Aorta (tissue), 5 donors: Measurements from ENCODE around the gene PLEKHG4. TPM values are rescaled to one million over a fixed set of nuclear protein-coding genes. Genes with fewer than 3 reads are reported as not detected.
A peak's percentile ranks its signal among the peaks of the same experiment; 100 is the strongest.

ENCODE experiments used
- ATAC-seq: fragments of 200-7000 bp; cut with Tn5 transposase; one replicate; pipeline ENCODE4 v1.9.1; 2022; ENCODE audit warnings: moderate library complexity; ENCODE audit not compliant: low FRiP score
- DNase-seq, 2 donors: peaks; one replicate each; pipeline ENCODE4 v3.0.0-alpha.2; 2020
- H3K27ac ChIP-seq, 2 donors: one replicate each; pipeline ENCODE4 v1.5.1; 2013; ENCODE audit warnings: low read length in 2 of 2, mild to moderate bottlenecking in 2 of 2, moderate library complexity in 2 of 2, control low read depth in 1 of 2, inconsistent platforms in 1 of 2, low read depth in 1 of 2
- H3K27me3 ChIP-seq, 2 donors: one replicate each; pipeline ENCODE4 v1.6.1; 2013; ENCODE audit warnings: control low read depth in 1 of 2, low read length in 1 of 2, mild to moderate bottlenecking in 1 of 2, moderate library complexity in 1 of 2; ENCODE audit not compliant: insufficient read depth in 2 of 2, control insufficient read depth in 1 of 2
- H3K36me3 ChIP-seq, 2 donors: one replicate each; pipeline ENCODE4 v1.6.1; 2013; ENCODE audit warnings: control low read depth in 1 of 2, low read length in 1 of 2, mild to moderate bottlenecking in 1 of 2; ENCODE audit not compliant: insufficient read depth in 2 of 2, control insufficient read depth in 1 of 2
- H3K4me1 ChIP-seq, 2 donors: one replicate each; pipeline ENCODE4 v1.6.1; 2013; ENCODE audit warnings: low read length in 2 of 2, control low read depth in 1 of 2, mild to moderate bottlenecking in 1 of 2, moderate library complexity in 1 of 2; ENCODE audit not compliant: insufficient read depth in 2 of 2, control insufficient read depth in 1 of 2
- H3K4me3 ChIP-seq, 2 donors: one replicate each; pipeline ENCODE4 v1.5.1; 2013; ENCODE audit warnings: low read length in 2 of 2, control low read depth in 1 of 2, mild to moderate bottlenecking in 1 of 2
- H3K9me3 ChIP-seq: one replicate; pipeline ENCODE4 v1.6.1; 2013; ENCODE audit warnings: mild to moderate bottlenecking, low read length; ENCODE audit not compliant: control insufficient read depth
- WGBS, 2 donors: extraction: QIAGEN DNeasy Blood & Tissue Kit; methylation state at CpG; one replicate each; pipeline ENCODE4 v1.1.7; 2013; 5-methylcytosine and 5-hydroxymethylcytosine counted together
- intact Hi-C, 2 donors: fragments of 100-400 bp; cut with DNase I; formaldehyde crosslinking; loops; one replicate each; pipeline versions ENCODE4 v1.14.2 to v1.15.0; 2022
- polyA plus RNA-seq, 2 donors: library from polyadenylated mRNA; stranded (reverse); fragments of 200-250 nt; gene quantifications; one replicate each; pipeline ENCODE4 v1.2.3, GENCODE V29; 2013
- total RNA-seq, 2 donors: library from RNA; stranded (reverse); fragmentation: NEBNext Ultra II Directional; extraction: Animal tissue kit (Norgen Biotek cat#: 25700); gene quantifications; one replicate each; pipeline ENCODE4 v1.2.1, GENCODE V29; 2021
- donor health status: healthy with polysubstance abuse.
- donor health status: Bipolar disorder and iron deficiency.
- donor health status: DM: no; HTN: no; CAD: no.
- donor health status: DM: no; HTN: no; CAD: no.
- donor health status: DM: yes; HTN: yes; CAD: no.

Gene PLEKHG4
- total and polyA plus RNA-seq, 4 donors: 2.1 to 16.7 (median 4.7) TPM

DNA sequence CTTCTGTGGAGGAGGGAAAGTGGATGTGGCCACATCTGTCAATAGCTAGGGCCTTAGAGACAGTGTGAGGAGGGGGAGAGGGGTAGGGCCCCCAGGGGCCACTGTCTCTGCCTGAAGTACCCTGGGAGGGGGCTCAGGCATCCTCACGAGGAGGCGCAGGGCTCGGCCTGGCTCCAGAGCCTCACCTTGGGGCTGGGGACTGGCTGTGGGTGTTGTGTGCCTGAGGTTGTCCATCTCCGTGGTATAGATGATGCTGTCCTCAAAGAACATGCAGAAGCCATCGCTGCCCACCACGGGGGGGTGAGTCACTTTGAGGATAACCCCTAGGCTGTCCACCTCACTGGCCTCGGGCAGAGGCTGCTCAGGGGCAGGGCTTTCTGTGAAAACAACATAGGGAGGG lies 12.1 kb downstream of the PLEKHG4 start:
- Histone ChIP-seq H3K4me1 (no peaks in the 10 kb centered on the region), H3K27ac (no peak overlapping the region), H3K36me3 (no peaks in the 10 kb centered on the region), H3K27me3 (no peaks in the 10 kb centered on the region), H3K4me3 (no peak overlapping the region), H3K9me3 (no peaks in the 10 kb centered on the region)
- DNase-seq: no peak
- WGBS, 2 donors: 84 to 87% methylated on average over 7 of the region's 7 CpGs
- no peak for ATAC-seq
- intact Hi-C loops: no loop called here

DNA sequence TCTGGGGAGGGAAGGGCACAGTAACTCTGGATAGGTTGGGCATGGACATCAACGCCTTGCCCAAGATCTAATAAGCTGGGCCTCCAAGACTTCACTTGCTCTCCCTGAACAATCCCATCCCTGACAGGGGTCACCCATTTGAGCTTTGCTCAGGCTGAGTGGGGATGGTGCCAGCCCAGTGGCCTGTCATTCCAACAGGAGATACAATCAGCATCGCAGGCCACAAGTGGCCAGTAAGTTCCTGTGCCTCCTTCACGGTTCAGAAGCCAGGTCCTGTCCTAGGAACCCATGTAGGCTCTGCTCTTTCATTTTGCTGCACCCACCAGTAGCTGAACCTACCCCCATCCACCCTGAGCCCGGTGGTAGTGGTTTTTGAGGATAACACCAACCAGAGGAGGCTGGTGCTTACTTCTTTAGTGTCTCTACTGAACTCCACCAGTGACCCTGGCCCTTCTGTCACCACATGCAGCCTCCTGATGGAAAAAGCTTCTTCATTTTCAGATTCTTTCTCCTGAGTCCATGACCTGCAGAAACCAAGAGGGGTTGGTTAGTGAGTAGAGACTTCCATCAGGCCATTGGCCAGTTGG lies 14.9 kb downstream of the PLEKHG4 start:
- intact Hi-C loops: no loop called here
- no peaks in the 10 kb centered on the region for H3K36me3 ChIP-seq
- H3K27me3 ChIP-seq: no peaks in the 10 kb centered on the region
- H3K9me3 ChIP-seq: no peaks in the 10 kb centered on the region
- peak in 1 of 2 donors; percentile 33 for DNase-seq
- 89 to 93% methylated on average over 4 of the region's 4 CpGs for WGBS, 2 donors
- H3K4me1 ChIP-seq: no peaks in the 10 kb centered on the region
- ATAC-seq: no peak
- H3K27ac ChIP-seq: no peak overlapping the region
- no peak overlapping the region for H3K4me3 ChIP-seq

GRCh38 chr16:67294938-67295361 lies 15.6 kb downstream of the PLEKHG4 start:
- intact Hi-C loops: no loop called here
- WGBS, 2 donors: 68% methylated on average over 7 of the region's 7 CpGs
- Histone ChIP-seq H3K27ac (no peak overlapping the region), H3K27me3 (no peaks in the 10 kb centered on the region), H3K36me3 (no peaks in the 10 kb centered on the region), H3K9me3 (no peaks in the 10 kb centered on the region), H3K4me3 (no peak overlapping the region), H3K4me1 (no peaks in the 10 kb centered on the region)
- ATAC-seq (no peak), DNase-seq (peak; percentile 16 to 36)

DNA sequence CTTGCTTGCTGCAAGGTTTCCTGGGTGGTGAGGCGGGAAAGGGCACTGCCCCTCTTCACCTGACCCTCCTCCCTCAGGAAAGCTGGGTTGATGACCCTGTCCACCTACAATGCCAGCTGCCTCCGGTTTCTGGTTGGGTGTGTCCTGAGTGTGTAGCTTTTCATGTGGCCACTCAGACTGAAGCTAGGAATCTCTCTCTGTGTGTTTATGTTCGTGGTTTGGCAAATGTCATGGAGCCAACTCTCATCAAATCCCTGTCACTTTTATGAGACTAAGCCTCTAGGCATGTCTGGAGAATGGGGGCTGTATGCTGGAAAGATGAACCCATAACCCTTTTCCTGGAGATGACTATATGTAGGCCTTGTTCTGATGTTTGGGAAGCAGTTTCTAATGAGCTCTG lies 17.1 kb downstream of the PLEKHG4 start:
- DNase-seq (peak in 1 of 2 donors; percentile 6), ATAC-seq (no peak)
- intact Hi-C loops: no loop called here
- no peaks in the 10 kb centered on the region for H3K36me3 ChIP-seq
- 59 to 66% methylated on average over 3 of the region's 3 CpGs for WGBS, 2 donors
- no peaks in the 10 kb centered on the region for H3K4me1 ChIP-seq
- no peak overlapping the region for H3K4me3 ChIP-seq
- H3K9me3 ChIP-seq: no peaks in the 10 kb centered on the region
- no peaks in the 10 kb centered on the region for H3K27me3 ChIP-seq
- no peak overlapping the region for H3K27ac ChIP-seq

DNA sequence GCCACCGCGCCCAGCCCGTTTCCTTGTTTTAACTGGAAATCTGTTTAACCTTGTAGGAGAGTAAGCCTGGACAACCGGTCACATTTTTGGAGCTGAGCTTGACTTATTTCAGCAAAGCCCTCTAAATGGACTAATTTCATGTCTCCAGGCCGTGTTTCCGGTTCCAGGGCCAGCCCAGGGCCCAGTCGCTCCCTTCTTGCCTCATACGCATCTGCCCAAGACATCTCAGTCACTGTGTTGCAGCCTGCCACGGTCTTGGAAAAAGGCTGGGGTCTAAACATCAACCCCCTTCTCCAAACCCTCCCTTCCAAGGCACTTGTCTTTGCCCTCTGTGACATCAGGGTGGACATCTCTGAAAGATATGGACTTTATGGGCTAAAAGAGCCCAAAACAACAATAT lies 18.9 kb downstream of the PLEKHG4 start:
- ATAC-seq: no peak
- Histone ChIP-seq H3K27me3 (no peaks in the 10 kb centered on the region), H3K9me3 (no peaks in the 10 kb centered on the region), H3K4me1 (no peaks in the 10 kb centered on the region), H3K36me3 (no peaks in the 10 kb centered on the region), H3K4me3 (no peak overlapping the region), H3K27ac (no peak overlapping the region)
- intact Hi-C loops: no loop called here
- no peak for DNase-seq
- WGBS, 2 donors: 93 to 96% methylated on average over 9 of the region's 9 CpGs

DNA sequence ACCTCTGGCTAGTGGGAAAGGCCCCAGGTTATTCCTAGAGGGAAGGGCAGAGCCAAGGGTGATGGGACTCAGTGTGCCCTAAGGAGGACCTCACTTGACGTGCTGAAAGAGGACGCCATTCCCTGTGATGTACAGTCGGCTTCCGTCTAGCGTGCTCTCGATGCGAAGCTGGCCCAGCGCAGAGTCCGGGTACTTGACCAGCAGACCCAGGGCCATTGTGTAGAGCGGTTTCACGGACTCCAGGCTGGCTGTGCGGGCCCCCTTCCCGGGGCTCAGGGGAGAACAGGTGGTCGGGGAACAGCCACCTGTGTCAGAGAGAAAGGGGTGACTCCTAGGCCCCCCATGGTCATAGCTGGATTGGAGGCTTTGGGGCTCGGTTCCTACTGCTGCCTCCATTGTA lies 19.9 kb downstream of the PLEKHG4 start:
- H3K36me3 ChIP-seq: no peaks in the 10 kb centered on the region
- no peak overlapping the region for H3K27ac ChIP-seq
- no peaks in the 10 kb centered on the region for H3K4me1 ChIP-seq
- intact Hi-C loops: no loop called here
- DNase-seq (no peak), ATAC-seq (no peak)
- no peaks in the 10 kb centered on the region for H3K27me3 ChIP-seq
- H3K9me3 ChIP-seq: no peaks in the 10 kb centered on the region
- H3K4me3 ChIP-seq: no peak overlapping the region
- 95 to 97% methylated on average over 15 of the region's 15 CpGs for WGBS, 2 donors

DNA sequence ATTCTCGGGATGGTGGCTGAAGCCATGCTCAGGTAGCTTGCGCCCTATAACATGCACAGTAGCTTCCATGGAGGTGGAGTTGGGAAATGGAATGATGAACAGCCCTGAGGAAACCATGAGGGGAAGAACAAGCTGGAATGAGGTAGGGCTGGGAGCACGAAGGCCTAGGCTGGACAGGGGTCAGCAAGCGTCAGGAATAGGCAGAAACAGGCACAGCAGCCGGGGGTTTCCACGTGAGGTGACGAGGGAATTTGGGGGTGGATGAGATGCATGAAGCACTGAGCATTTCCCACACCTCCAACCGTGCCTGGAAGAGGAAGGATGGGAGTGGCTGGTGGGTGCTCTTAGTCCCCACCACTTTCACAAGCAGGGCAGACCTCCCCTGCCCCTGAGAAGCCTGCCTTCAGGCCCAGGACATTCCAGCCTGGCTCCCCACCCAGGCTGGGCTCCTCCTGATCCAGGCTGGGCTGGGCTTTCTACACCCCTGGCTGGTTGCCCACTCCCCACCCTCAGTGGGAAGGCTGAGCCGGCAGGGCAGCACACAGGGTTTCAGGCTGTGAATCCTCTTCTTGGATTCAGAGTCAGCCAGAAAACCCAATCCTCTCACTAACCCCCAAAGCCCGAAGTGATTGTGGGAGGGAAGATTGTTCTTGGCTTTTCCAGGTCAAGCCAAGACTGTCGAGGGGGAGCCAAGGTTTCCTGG lies 21.9 kb downstream of the PLEKHG4 start:
- 62% methylated on average over 11 of the region's 11 CpGs for WGBS, 2 donors
- no peak overlapping the region for H3K27ac ChIP-seq

DNA sequence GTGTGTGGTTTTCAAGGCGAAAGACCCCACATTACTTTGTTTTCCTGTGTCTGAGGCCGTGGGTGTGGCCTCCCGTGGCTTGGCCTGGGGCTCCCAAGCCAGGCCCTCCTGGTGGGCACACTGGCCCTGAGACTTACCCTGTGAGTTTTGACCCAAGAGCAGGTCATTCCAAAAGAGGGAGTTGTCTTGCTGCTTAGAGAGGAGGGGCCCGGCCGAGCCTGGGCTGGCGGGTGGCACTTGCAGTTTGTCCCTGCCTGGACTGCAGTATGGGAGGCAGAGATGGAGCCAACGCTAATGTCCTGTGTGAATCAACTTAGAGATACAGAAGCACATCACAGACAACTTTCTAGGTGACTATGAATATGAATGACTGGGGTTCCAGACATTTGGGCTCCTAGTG lies 22.7 kb downstream of the PLEKHG4 start:
- peak in 1 of 2 donors; percentile 35 for DNase-seq
- no peak for ATAC-seq
- no peaks in the 10 kb centered on the region for H3K4me1 ChIP-seq
- no peak overlapping the region for H3K27ac ChIP-seq
- no peaks in the 10 kb centered on the region for H3K27me3 ChIP-seq
- H3K9me3 ChIP-seq: no peaks in the 10 kb centered on the region
- intact Hi-C loops: no loop called here
- 53 to 64% methylated on average over 7 of the region's 7 CpGs for WGBS, 2 donors
- H3K36me3 ChIP-seq: no peaks in the 10 kb centered on the region
- no peak overlapping the region for H3K4me3 ChIP-seq

More for the DNA sequence above, 21.9 kb downstream of the PLEKHG4 start:
- peak; percentile 76 for ATAC-seq
- no peaks in the 10 kb centered on the region for H3K27me3 ChIP-seq
- H3K36me3 ChIP-seq: no peaks in the 10 kb centered on the region
- no peaks in the 10 kb centered on the region for H3K9me3 ChIP-seq
- H3K4me1 ChIP-seq: no peaks in the 10 kb centered on the region
- H3K4me3 ChIP-seq: no peak overlapping the region
- intact Hi-C loops: no loop called here
- peak; percentile 76 to 90 for DNase-seq

- WGBS, 2 donors: 87 to 88% methylated on average over 8 of the region's 8 CpGs
- intact Hi-C loops: no loop called here
Observed at GRCh38 chr16:67302970-67303369, 23.6 kb downstream of the PLEKHG4 start.

More at GRCh38 chr16:67302970-67303369, 23.6 kb downstream of the PLEKHG4 start:
- DNase-seq: no peak
- Histone ChIP-seq H3K4me1 (no peaks in the 10 kb centered on the region), H3K9me3 (no peaks in the 10 kb centered on the region), H3K36me3 (no peaks in the 10 kb centered on the region), H3K27ac (no peak overlapping the region), H3K27me3 (no peaks in the 10 kb centered on the region), H3K4me3 (no peak overlapping the region)
- ATAC-seq: no peak
